Measurements from ENCODE around the gene NTRK3.

The NTRK3 gene

DNA sequence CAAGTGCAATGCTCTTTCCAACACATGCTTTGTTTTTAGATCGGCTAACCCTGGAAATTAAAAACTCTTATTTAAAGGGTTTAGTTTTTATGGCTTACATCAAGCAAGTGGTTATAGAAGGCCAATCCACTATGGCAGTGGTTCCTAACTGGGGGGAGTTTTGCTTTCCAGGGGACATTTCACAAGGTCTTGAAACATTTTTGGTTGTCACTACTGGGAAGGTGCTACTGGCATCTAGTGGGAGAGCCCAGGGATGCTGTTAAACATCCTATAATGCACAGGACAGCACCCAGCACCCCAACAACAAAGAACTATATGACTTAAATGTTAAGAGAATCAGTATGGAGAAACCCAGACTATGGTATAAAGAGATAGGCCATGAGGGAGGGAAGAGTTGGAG, 439.0 kb downstream of the NTRK3 start:
- Mint-ChIP-seq H3K27ac (no peak overlapping the region), H3K36me3 (ENCODE audit: low read depth) (no peaks in the 10 kb centered on the region), H3K9me3 (peaks cover 6% of the 10 kb centered on the region), H3K4me1 (ENCODE audit: low read depth) (no peaks in the 10 kb centered on the region), H3K27me3 (ENCODE audit: low read depth) (no peaks in the 10 kb centered on the region), H3K4me3 (no peak overlapping the region)

DNA sequence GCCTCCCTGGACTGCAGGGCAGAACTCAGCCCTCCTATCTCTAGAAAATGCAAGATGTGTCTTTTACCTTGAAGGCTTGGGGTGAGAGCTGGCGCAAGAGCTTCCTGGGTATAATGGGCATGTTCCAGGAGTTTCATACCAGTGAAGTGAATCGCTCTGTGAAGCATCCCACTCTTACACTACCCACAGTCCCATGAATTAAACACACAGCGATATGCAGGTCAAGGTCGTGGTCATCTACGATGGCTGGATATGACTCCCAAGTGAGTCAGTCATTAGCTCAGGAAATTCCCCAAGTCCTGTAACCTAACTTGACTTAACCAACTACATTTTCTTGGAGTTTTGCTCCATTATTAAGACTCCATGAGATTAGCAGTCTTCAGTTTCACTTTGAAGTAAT, 439.7 kb downstream of the NTRK3 start:
- Mint-ChIP-seq H3K27ac (no peak overlapping the region), H3K9me3 (peaks cover 6% of the 10 kb centered on the region), H3K4me1 (ENCODE audit: low read depth) (no peaks in the 10 kb centered on the region), H3K4me3 (no peak overlapping the region), H3K36me3 (ENCODE audit: low read depth) (no peaks in the 10 kb centered on the region), H3K27me3 (ENCODE audit: low read depth) (no peaks in the 10 kb centered on the region)

DNA sequence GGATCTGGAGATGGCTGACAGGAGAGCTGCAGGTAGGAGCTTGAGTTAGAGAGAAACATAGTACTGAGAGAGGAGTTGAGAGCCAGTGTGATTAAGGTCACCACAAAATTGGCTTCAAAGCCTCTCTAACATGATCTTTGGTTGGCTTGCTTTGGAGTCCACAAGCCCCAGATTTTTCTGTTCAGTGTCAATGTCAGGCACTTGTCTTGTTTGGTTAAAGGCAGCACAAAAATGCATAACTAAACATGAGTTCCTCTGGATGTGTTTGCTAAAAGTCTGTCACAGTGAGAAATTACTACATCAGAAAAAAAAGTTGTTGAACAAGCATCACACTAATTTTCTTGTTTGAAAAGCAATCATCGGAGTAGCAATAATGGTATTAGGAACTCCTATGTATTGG, 440.5 kb downstream of the NTRK3 start:
- Mint-ChIP-seq H3K9me3 (peaks cover 6% of the 10 kb centered on the region), H3K27ac (no peak overlapping the region), H3K4me1 (ENCODE audit: low read depth) (no peaks in the 10 kb centered on the region), H3K4me3 (no peak overlapping the region), H3K27me3 (ENCODE audit: low read depth) (no peaks in the 10 kb centered on the region), H3K36me3 (ENCODE audit: low read depth) (no peaks in the 10 kb centered on the region)

Data from T-helper 1 cell treated with Interleukin-12 subunit alpha and Interleukin-12 subunit beta and Interleukin-4 antibody, amounts not matched to agents 30 μg/mL and 1 μg/mL, for 36 hours (primary cell).